GM21423 (cell line): Measurements from ENCODE around the gene LPP.

Experiments used
- ATAC-seq: cut with Tn5 transposase; IDR thresholded peaks from one replicate; pipeline ENCODE4 v1.9.1; 2021; ENCODE audit warnings: mild to moderate bottlenecking, moderate library complexity; ENCODE audit not compliant: unreplicated experiment

The LPP gene

GRCh38 chr3:188196232-188196990 lies 42.5 kb downstream of the LPP start:
- no peak for ATAC-seq

GRCh38 chr3:188197388-188197847 lies 43.5 kb downstream of the LPP start:
- no peak for ATAC-seq

- ATAC-seq, result no peak
Observed at GRCh38 chr3:188198001-188198400, 44.0 kb downstream of the LPP start.

GRCh38 chr3:188198760-188199327 lies 44.9 kb downstream of the LPP start:
- ATAC-seq, result no peak

GRCh38 chr3:188199386-188199785 lies 45.4 kb downstream of the LPP start:
- ATAC-seq, result no peak

GRCh38 chr3:188200481-188200880 lies 46.5 kb downstream of the LPP start:
- no peak for ATAC-seq

GRCh38 chr3:188202358-188203138 lies 48.6 kb downstream of the LPP start:
- ATAC-seq, result no peak

GRCh38 chr3:188204526-188204925 lies 50.6 kb downstream of the LPP start:
- ATAC-seq, result no peak

GRCh38 chr3:188205992-188206416 lies 52.0 kb downstream of the LPP start:
- no peak for ATAC-seq

GRCh38 chr3:188206787-188207186 lies 52.8 kb downstream of the LPP start:
- ATAC-seq, result no peak

GRCh38 chr3:188207941-188208515 lies 54.1 kb downstream of the LPP start:
- ATAC-seq, result no peak

- no peak for ATAC-seq
Observed at GRCh38 chr3:188208516-188208981, 54.6 kb downstream of the LPP start.

- ATAC-seq, result no peak
Observed at GRCh38 chr3:188209034-188209433, 55.1 kb downstream of the LPP start.

GRCh38 chr3:188209740-188210139 lies 55.8 kb downstream of the LPP start:
- ATAC-seq, result no peak

GRCh38 chr3:188211476-188211875 lies 57.5 kb downstream of the LPP start:
- ATAC-seq, result no peak

GRCh38 chr3:188212308-188212969 lies 58.5 kb downstream of the LPP start:
- no peak for ATAC-seq

GRCh38 chr3:188214442-188214841 lies 60.5 kb downstream of the LPP start:
- ATAC-seq, result no peak

GRCh38 chr3:188215129-188215528 lies 61.2 kb downstream of the LPP start:
- ATAC-seq, result no peak

- ATAC-seq, result no peak
Observed at GRCh38 chr3:188217011-188217463, 63.1 kb downstream of the LPP start.

- no peak for ATAC-seq
Observed at GRCh38 chr3:188217726-188218125, 63.8 kb downstream of the LPP start.

- ATAC-seq, result no peak
Observed at GRCh38 chr3:188218603-188219002, 64.6 kb downstream of the LPP start.
